ENCODE data around the gene POLG2. TPM values are rescaled to one million over a fixed set of nuclear protein-coding genes. Genes with fewer than 3 reads are reported as not detected.

The POLG2 gene
- total and polyA plus RNA-seq, 9 of the 15 experiments (the other 6 are each of a cell fraction or from before 2014, with no cell fraction given): 13.4 to 44.8 (median 37.0) TPM

- CTCF ChIA-PET (ENCODE audit: low intra/inter-chr PET ratio): no interaction called here
- Histone ChIP-seq H2AFZ (ENCODE audit: low read depth, low read length) (no peak overlapping the region), H3K4me1 (replicated peaks in 1 of 2; ENCODE audit: control insufficient read depth in 2 of 2, insufficient read depth in 2 of 2, low read length in 2 of 2) (peaks cover 4 to 10% of the 10 kb centered on the region in 2 experiments; a peak in 3 of 5 replicates), H3K9me1 (ENCODE audit: control insufficient read depth, insufficient read depth, low read length) (no peaks in the 10 kb centered on the region), H3K9ac (ENCODE audit: insufficient read depth in 1 of 2, low read depth in 2 of 2, low read length in 2 of 2) (no peak overlapping the region), H3K79me2 (ENCODE audit: control insufficient read depth, insufficient read depth, low read length) (peaks cover 73% of the 10 kb centered on the region), H3K4me2 (ENCODE audit: insufficient read depth, low read length) (no peak overlapping the region), H3K27ac (ENCODE audit: extremely low read depth, low read depth, low read length) (no peak overlapping the region), H3K36me3 (ENCODE audit: control insufficient read depth, insufficient read depth, low read length) (peaks cover 73% of the 10 kb centered on the region), H3K27me3 (ENCODE audit: control insufficient read depth in 2 of 2, insufficient read depth in 2 of 2, low read length in 2 of 2) (no peaks in the 10 kb centered on the region), H3K4me3 (no peak overlapping the region), H4K20me1 (replicated peaks; ENCODE audit: control insufficient read depth, insufficient read depth, low read length) (peaks cover 23% of the 10 kb centered on the region), H3K9me3 (replicated peaks; ENCODE audit: control insufficient read depth, insufficient read depth, low read depth, low read length) (no peaks in the 10 kb centered on the region)
- WGBS (ENCODE audit: insufficient coverage, low coverage, missing lambda C conversion rate): 92% methylated on average over 6 of the region's 6 CpGs
- FAIRE-seq (no peak), DNase-seq (ENCODE audit: extremely low read depth in 1 of 4, low spot score in 3 of 4) (no peak), ATAC-seq (no peak)
- intact Hi-C loops (cut with micrococcal nuclease): loop anchor here (5.0 to 10.0 kb wide), 2 partner anchors 88 to 226 kb away; no protein-coding TSS in a partner anchor
- in situ Hi-C loops (cut with MboI): no loop called here
- no TSS peak for BruUV-seq (replicated peaks)
- 0 out of 2 replicates have a peak, but pooled peaks have one; percentile 16 for TF ChIP-seq POLR2A (conservative IDR thresholded peaks at IDR 0.05)
- peak; percentile 40; the same call in 1 of the 2 replicates for TF ChIP-seq NFIC (IDR thresholded peaks at IDR 0.05)
- no peak for TF ChIP-seq ADNP (tag; IDR thresholded peaks at IDR 0.05)
- no peak for TF ChIP-seq DMBX1 (CRISPR knock-in tag; IDR thresholded peaks at IDR 0.05; ENCODE audit: borderline replicate concordance)
- no peak for TF ChIP-seq TFE3 (CRISPR knock-in tag; IDR thresholded peaks at IDR 0.05)
- TF ChIP-seq GTF2A2 (tag; IDR thresholded peaks at IDR 0.05): no peak
- no peak for TF ChIP-seq ZNF354B (CRISPR knock-in tag; IDR thresholded peaks at IDR 0.05)
- POLR2A ChIA-PET: interaction anchor here (1.0 kb wide), 1 partner anchor 10 kb away, joined by 3 read pairs; no protein-coding TSS in a partner anchor
Observed at GRCh38 chr17:64509179-64509578, 12.3 kb upstream of the POLG2 start.
